Retinal pigment epithelial cell (primary cell): Measurements from ENCODE around the gene GP9.

Experiments used
- DNase-seq: peaks from one replicate; pipeline ENCODE4 v3.0.0-alpha.2; 2010; ENCODE audit warnings: low read depth
- H3K4me3 ChIP-seq: 2 replicates; pipeline ENCODE4 v1.5.1; 2011; ENCODE audit warnings: mild to moderate bottlenecking, low read length, control low read depth, moderate library complexity
- TF ChIP-seq, protein P1 (sequence below): conservative IDR thresholded peaks from 2 replicates; pipeline ENCODE4 v1.5.1; 2011; ENCODE audit warnings: low read depth, low read length, control low read depth, inconsistent platforms

The GP9 gene

GRCh38 chr3:129095285-129095684 lies 34.7 kb downstream of the GP9 start:
- no peak for DNase-seq
- no peak overlapping the region for H3K4me3 ChIP-seq
- TF ChIP-seq, protein P1, sequence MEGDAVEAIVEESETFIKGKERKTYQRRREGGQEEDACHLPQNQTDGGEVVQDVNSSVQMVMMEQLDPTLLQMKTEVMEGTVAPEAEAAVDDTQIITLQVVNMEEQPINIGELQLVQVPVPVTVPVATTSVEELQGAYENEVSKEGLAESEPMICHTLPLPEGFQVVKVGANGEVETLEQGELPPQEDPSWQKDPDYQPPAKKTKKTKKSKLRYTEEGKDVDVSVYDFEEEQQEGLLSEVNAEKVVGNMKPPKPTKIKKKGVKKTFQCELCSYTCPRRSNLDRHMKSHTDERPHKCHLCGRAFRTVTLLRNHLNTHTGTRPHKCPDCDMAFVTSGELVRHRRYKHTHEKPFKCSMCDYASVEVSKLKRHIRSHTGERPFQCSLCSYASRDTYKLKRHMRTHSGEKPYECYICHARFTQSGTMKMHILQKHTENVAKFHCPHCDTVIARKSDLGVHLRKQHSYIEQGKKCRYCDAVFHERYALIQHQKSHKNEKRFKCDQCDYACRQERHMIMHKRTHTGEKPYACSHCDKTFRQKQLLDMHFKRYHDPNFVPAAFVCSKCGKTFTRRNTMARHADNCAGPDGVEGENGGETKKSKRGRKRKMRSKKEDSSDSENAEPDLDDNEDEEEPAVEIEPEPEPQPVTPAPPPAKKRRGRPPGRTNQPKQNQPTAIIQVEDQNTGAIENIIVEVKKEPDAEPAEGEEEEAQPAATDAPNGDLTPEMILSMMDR = no peak

GRCh38 chr3:129100274-129100673 lies 39.7 kb downstream of the GP9 start:
- no peak for DNase-seq
- H3K4me3 ChIP-seq = no peak overlapping the region
- TF ChIP-seq, protein P1 = no peak

- no peak overlapping the region for H3K4me3 ChIP-seq
- DNase-seq = no peak
- TF ChIP-seq, protein P1 = no peak
These were observed 41.0 kb downstream of the GP9 start for GRCh38 chr3:129101370-129102138.

GRCh38 chr3:129103296-129103695 lies 42.7 kb downstream of the GP9 start:
- TF ChIP-seq, protein P1 = no peak
- H3K4me3 ChIP-seq = no peak overlapping the region
- DNase-seq = no peak

- no peak for DNase-seq
- TF ChIP-seq, protein P1 = no peak
- no peak overlapping the region for H3K4me3 ChIP-seq
These were observed 43.5 kb downstream of the GP9 start for GRCh38 chr3:129104051-129104450.

DNA sequence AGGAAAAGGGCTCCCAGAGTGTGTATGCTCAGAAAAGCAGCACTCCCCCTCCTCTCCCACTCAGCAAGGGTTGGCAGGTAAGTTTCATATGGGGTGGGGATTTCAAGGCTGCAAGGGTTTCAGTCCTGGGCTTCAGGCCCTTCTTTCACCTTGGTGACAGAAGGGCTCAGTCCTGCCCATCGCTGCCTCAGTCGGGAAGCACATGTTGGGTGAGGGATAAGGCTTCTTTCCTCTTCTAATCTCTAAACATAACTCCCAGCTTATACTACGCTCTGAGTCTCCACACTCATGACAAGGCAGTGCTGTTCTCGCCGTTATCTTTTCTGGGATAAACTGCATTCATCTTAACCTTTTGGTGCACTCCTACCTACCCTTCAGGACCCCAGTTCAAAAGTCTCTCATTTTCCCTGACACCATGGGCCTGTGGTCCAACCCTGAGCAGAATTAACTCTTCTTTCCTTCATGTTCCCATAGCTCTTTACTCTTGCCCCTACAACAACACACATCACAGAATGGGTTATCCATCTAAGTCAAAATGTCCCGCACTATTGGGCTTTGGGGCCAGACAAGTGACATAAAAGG lies 44.0 kb downstream of the GP9 start:
- TF ChIP-seq, protein P1 = no peak
- DNase-seq = no peak
- H3K4me3 ChIP-seq = no peak overlapping the region

- DNase-seq = no peak
- no peak overlapping the region for H3K4me3 ChIP-seq
- TF ChIP-seq, protein P1 = no peak
These were observed 45.3 kb downstream of the GP9 start for GRCh38 chr3:129105862-129106261.
